Endothelial cell (in vitro differentiated cells): ENCODE data around the gene SHISA3. TPM values are rescaled to one million over a fixed set of nuclear protein-coding genes. Genes with fewer than 3 reads are reported as not detected.

Experiments used
- DNase-seq: peaks from one replicate; pipeline ENCODE4 v3.0.0; 2021; ENCODE audit warnings: low spot score
- H3K27ac Mint-ChIP-seq: one replicate; pipeline ENCODE4 v1.8.0; 2021; ENCODE audit warnings: mixed read lengths, inconsistent platforms; ENCODE audit not compliant: unreplicated experiment
- H3K27me3 Mint-ChIP-seq: one replicate; pipeline ENCODE4 v1.8.0; 2021; ENCODE audit warnings: mild to moderate bottlenecking, moderate library complexity, mixed read lengths, inconsistent platforms; ENCODE audit not compliant: unreplicated experiment
- H3K36me3 Mint-ChIP-seq: one replicate; pipeline ENCODE4 v1.8.0; 2021; ENCODE audit warnings: mild to moderate bottlenecking, low read depth, mixed read lengths, inconsistent platforms; ENCODE audit not compliant: unreplicated experiment
- H3K4me1 Mint-ChIP-seq: one replicate; pipeline ENCODE4 v1.8.0; 2021; ENCODE audit warnings: mild to moderate bottlenecking, mixed read lengths, inconsistent platforms; ENCODE audit not compliant: unreplicated experiment
- H3K4me3 Mint-ChIP-seq: one replicate; pipeline ENCODE4 v1.8.0; 2021; ENCODE audit warnings: mild to moderate bottlenecking, mixed read lengths, inconsistent platforms; ENCODE audit not compliant: unreplicated experiment
- H3K9me3 Mint-ChIP-seq: one replicate; pipeline ENCODE4 v1.8.0; 2021; ENCODE audit warnings: mixed read lengths, inconsistent platforms; ENCODE audit not compliant: unreplicated experiment
- CTCF ChIP-seq: fragments of 200-600 bp; sonication (generic); IDR thresholded peaks from one replicate; pipeline ENCODE4 v1.5.0; 2021; ENCODE audit warnings: antibody characterized with exemption; ENCODE audit not compliant: unreplicated experiment
- total RNA-seq: library from RNA; stranded (reverse); fragmentation: NEBNext Ultra II Directional; extraction: Animal tissue kit (Norgen Biotek cat#: 25700); gene quantifications from one replicate; pipeline ENCODE4 v1.2.1, GENCODE V29; 2021; ENCODE audit not compliant: unreplicated experiment

SHISA3 gene
- total RNA-seq, 1 donor from 2014 or later, result 0.36 TPM

GRCh38 chr4:42417550-42417949, 20.3 kb downstream of the SHISA3 start:
- no peaks in the 10 kb centered on the region for H3K9me3 Mint-ChIP-seq
- no peak overlapping the region for H3K27ac Mint-ChIP-seq
- H3K4me1 Mint-ChIP-seq, result peaks cover 3% of the 10 kb centered on the region
- DNase-seq, result no peak
- peaks cover 5% of the 10 kb centered on the region for H3K27me3 Mint-ChIP-seq
- no peak for TF ChIP-seq CTCF
- H3K4me3 Mint-ChIP-seq, result no peak overlapping the region
- peaks cover 5% of the 10 kb centered on the region for H3K36me3 Mint-ChIP-seq

- DNase-seq, result no peak
Measured at GRCh38 chr4:42420140-42420539, 22.9 kb downstream of the SHISA3 start.

DNA sequence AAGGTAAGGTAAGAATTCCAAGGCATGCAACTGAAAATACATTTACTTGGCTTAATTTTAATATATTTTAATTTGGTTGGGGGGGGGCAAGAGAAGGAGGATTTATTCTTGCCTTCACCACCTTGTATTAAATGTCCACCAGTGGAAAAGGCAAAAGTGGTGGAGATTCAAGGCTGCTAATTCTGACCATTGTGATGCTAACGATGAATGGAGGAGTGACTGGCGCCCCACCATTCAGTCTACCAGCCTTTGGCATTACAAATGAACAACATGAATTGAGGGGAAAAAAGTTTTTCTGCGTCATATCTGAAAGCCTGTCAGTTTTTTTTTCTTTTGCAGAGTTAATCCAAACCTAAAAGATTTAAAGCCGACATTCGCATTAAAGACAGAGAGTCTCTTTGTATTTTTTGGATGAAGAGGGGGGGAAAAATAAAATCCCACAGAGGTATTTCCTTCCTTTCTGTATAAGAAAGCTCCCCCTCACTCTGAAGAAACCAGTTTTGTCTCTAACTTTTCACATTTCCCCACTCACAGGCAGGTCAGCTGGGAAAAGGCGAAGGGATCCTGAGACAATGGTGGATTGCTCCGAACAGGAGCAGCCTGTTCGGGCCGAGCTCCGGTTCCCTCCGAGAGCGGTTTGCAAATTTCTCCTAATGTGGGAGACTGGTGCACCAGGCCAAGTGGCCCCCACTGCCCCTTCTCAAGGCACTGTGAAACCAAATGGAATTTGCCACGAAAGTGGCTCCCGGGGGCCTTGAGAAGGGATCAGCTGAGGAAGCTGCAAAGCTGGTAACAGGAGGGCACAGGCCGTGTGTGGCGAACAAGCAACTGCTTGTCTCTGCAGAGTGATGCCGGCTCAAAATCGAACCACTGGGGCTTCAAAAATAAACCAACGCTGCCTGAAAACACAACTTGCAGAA, 28.1 kb downstream of the SHISA3 start:
- peaks cover 5% of the 10 kb centered on the region for H3K36me3 Mint-ChIP-seq
- TF ChIP-seq CTCF, result no peak
- no peaks in the 10 kb centered on the region for H3K4me1 Mint-ChIP-seq
- no peak overlapping the region for H3K4me3 Mint-ChIP-seq
- no peak for DNase-seq
- no peaks in the 10 kb centered on the region for H3K9me3 Mint-ChIP-seq
- H3K27ac Mint-ChIP-seq, result no peak overlapping the region
- peaks cover 2% of the 10 kb centered on the region for H3K27me3 Mint-ChIP-seq

More at GRCh38 chr4:42420140-42420539, 22.9 kb downstream of the SHISA3 start:
- TF ChIP-seq CTCF, result no peak
- Mint-ChIP-seq H3K9me3 (no peaks in the 10 kb centered on the region), H3K4me3 (no peak overlapping the region), H3K4me1 (no peaks in the 10 kb centered on the region), H3K27ac (no peak overlapping the region), H3K36me3 (peaks cover 5% of the 10 kb centered on the region), H3K27me3 (peaks cover 4% of the 10 kb centered on the region)

GRCh38 chr4:42428036-42428435, 30.7 kb downstream of the SHISA3 start:
- no peak for TF ChIP-seq CTCF
- Mint-ChIP-seq H3K27ac (no peak overlapping the region), H3K27me3 (no peaks in the 10 kb centered on the region), H3K4me1 (no peaks in the 10 kb centered on the region), H3K4me3 (no peak overlapping the region), H3K36me3 (no peaks in the 10 kb centered on the region), H3K9me3 (no peaks in the 10 kb centered on the region)
- DNase-seq, result no peak

DNA sequence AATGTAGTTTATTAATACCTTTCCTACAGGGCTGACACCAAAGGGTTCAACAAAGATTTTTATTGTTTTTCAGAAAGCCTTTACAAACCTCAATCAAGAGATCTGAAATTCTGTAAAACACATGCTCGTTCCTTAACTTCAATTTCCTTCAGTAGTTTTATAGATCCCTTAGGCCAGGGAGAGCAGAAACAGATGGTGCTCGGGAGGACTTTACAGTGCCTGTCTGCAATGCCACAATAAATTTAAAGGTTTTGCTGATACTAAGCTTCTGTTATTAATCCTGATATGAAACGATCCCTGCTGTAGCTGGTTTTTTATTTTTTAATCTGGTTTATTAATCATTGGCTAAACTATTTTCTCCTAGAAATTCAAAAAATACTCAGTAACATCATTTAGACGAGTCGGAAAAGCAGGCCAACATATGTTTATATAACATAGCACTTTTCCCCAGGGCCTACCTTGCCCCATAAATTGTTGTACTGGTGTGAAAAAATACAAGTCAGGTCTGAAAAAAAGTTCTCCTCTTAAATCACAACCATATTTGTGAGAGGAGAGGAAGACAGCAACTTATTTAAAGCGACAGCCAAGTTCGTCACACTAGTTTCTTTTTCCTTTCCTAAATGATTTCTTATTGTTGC, 39.8 kb downstream of the SHISA3 start:
- H3K4me3 Mint-ChIP-seq, result no peak overlapping the region
- no peak for DNase-seq
- peaks cover 3% of the 10 kb centered on the region for H3K4me1 Mint-ChIP-seq
- H3K27me3 Mint-ChIP-seq, result peaks cover 2% of the 10 kb centered on the region
- no peaks in the 10 kb centered on the region for H3K9me3 Mint-ChIP-seq
- peaks cover 10% of the 10 kb centered on the region for H3K36me3 Mint-ChIP-seq
- no peak overlapping the region for H3K27ac Mint-ChIP-seq
- no peak for TF ChIP-seq CTCF
